Neuronal stem cell (in vitro differentiated cells): Measurements from ENCODE around the gene IL19. TPM values are rescaled to one million over a fixed set of nuclear protein-coding genes. Genes with fewer than 3 reads are reported as not detected.

Source experiments
- DNase-seq: peaks from one replicate; pipeline ENCODE4 v3.0.0-alpha.2; 2013; ENCODE audit warnings: low spot score
- H2AFZ ChIP-seq: one replicate; pipeline ENCODE4 v1.6.1; 2013; ENCODE audit warnings: mild to moderate bottlenecking, low read length, inconsistent platforms
- H2AK5ac ChIP-seq: 2 replicates; pipeline ENCODE4 v1.6.1; 2013; ENCODE audit warnings: low read depth, mild to moderate bottlenecking, inconsistent platforms, low read length, moderate library complexity, mixed read lengths
- H2BK120ac ChIP-seq: 2 replicates; pipeline ENCODE4 v1.6.1; 2013; ENCODE audit warnings: low read depth, mild to moderate bottlenecking, inconsistent platforms, low read length, moderate library complexity, mixed read lengths
- H2BK12ac ChIP-seq: one replicate; pipeline ENCODE4 v1.6.1; 2013; ENCODE audit warnings: low read length, inconsistent platforms
- H2BK15ac ChIP-seq: 2 replicates; pipeline ENCODE4 v1.6.1; 2013; ENCODE audit warnings: mild to moderate bottlenecking, low read length, inconsistent platforms, mixed read lengths
- H2BK5ac ChIP-seq: one replicate; pipeline ENCODE4 v1.6.1; 2013; ENCODE audit warnings: inconsistent platforms, mild to moderate bottlenecking, low read length, moderate library complexity
- H3K14ac ChIP-seq: one replicate; pipeline ENCODE4 v1.6.1; 2013; ENCODE audit warnings: low read length, inconsistent platforms
- H3K18ac ChIP-seq: 2 replicates; pipeline ENCODE4 v1.6.1; 2013; ENCODE audit warnings: low read length, inconsistent platforms
- H3K23ac ChIP-seq: 2 replicates; pipeline ENCODE4 v1.6.1; 2013; ENCODE audit warnings: low read depth, mild to moderate bottlenecking, mixed read lengths, low read length, inconsistent platforms; ENCODE audit not compliant: poor library complexity
- H3K27ac ChIP-seq: replicated peaks from 3 replicates; pipeline ENCODE4 v1.5.1; 2013; ENCODE audit warnings: low read length, inconsistent platforms
- H3K27me3 ChIP-seq, 3 experiments: 2 replicates each; pipeline ENCODE4 v1.6.1; 2013; ENCODE audit warnings: low read length in 3 of 3, mild to moderate bottlenecking in 2 of 3, inconsistent platforms in 1 of 3, low read depth in 1 of 3, mixed read lengths in 1 of 3, moderate library complexity in 1 of 3; ENCODE audit not compliant: control insufficient read depth in 3 of 3, insufficient read depth in 3 of 3
- H3K36me3 ChIP-seq, 2 donors: replicated peaks in 1 of 2; 2 replicates each; pipeline ENCODE4 v1.6.1; 2013; ENCODE audit warnings: low read length in 2 of 2; ENCODE audit not compliant: control insufficient read depth in 2 of 2, insufficient read depth in 2 of 2
- H3K4ac ChIP-seq: 2 replicates; pipeline ENCODE4 v1.6.1; 2013; ENCODE audit warnings: inconsistent platforms, mild to moderate bottlenecking, low read length, moderate library complexity
- H3K4me1 ChIP-seq, 2 donors: 1 replicate in 1 of 2; 2 replicates in 1 of 2; pipeline ENCODE4 v1.6.1; 2013; ENCODE audit warnings: low read length in 2 of 2, low read depth in 1 of 2; ENCODE audit not compliant: control insufficient read depth in 2 of 2, insufficient read depth in 1 of 2
- H3K4me2 ChIP-seq: one replicate; pipeline ENCODE4 v1.6.1; 2013; ENCODE audit warnings: mild to moderate bottlenecking, low read length, inconsistent platforms; ENCODE audit not compliant: insufficient read depth, poor library complexity, severe bottlenecking
- H3K4me3 ChIP-seq, 2 donors: 2 replicates each; pipeline ENCODE4 v1.5.1; 2013; ENCODE audit warnings: low read length in 2 of 2, mild to moderate bottlenecking in 2 of 2, inconsistent platforms in 1 of 2, moderate library complexity in 1 of 2
- H3K79me1 ChIP-seq: one replicate; pipeline ENCODE4 v1.6.1; 2013; ENCODE audit warnings: low read depth, mild to moderate bottlenecking, inconsistent platforms, low read length, moderate library complexity
- H3K9ac ChIP-seq: one replicate; pipeline ENCODE4 v1.6.1; 2013; ENCODE audit warnings: mild to moderate bottlenecking, low read depth, low read length, inconsistent platforms; ENCODE audit not compliant: poor library complexity
- H3K9me3 ChIP-seq, 2 donors: replicated peaks in 1 of 2; 2 replicates each; pipeline versions ENCODE3 to v1.6.1; 2013; ENCODE audit warnings: low read length in 2 of 2, mild to moderate bottlenecking in 2 of 2, inconsistent platforms in 1 of 2, low read depth in 1 of 2, mixed read lengths in 1 of 2, moderate library complexity in 1 of 2; ENCODE audit not compliant: control insufficient read depth in 2 of 2, insufficient read depth in 1 of 2
- H4K8ac ChIP-seq: one replicate; pipeline ENCODE4 v1.6.1; 2013; ENCODE audit warnings: low read depth, mild to moderate bottlenecking, inconsistent platforms, low read length, moderate library complexity
- H4K91ac ChIP-seq: one replicate; pipeline ENCODE4 v1.6.1; 2013; ENCODE audit warnings: low read length, low read depth, mild to moderate bottlenecking, inconsistent platforms; ENCODE audit not compliant: poor library complexity
- WGBS, 2 donors: extraction: QIAGEN DNeasy Blood & Tissue Kit; methylation state at CpG; one replicate each; pipeline ENCODE4 v1.1.7; 2013; ENCODE audit warnings: missing lambda C conversion rate in 2 of 2, mixed read lengths in 1 of 2; ENCODE audit not compliant: insufficient read length in 2 of 2, insufficient replicate concordance in 1 of 2; ENCODE audit errors: extremely low coverage in 2 of 2; 5-methylcytosine and 5-hydroxymethylcytosine counted together
- small RNA-seq: library from polyadenylated mRNA; stranded (forward); fragments of <200 nt; extraction: miRNeasy Mini kit (QIAGEN cat#:217004); gene quantifications from one replicate; pipeline ENCODE3, GENCODE V24; 2013; ENCODE audit not compliant: insufficient read depth

Gene IL19

DNA sequence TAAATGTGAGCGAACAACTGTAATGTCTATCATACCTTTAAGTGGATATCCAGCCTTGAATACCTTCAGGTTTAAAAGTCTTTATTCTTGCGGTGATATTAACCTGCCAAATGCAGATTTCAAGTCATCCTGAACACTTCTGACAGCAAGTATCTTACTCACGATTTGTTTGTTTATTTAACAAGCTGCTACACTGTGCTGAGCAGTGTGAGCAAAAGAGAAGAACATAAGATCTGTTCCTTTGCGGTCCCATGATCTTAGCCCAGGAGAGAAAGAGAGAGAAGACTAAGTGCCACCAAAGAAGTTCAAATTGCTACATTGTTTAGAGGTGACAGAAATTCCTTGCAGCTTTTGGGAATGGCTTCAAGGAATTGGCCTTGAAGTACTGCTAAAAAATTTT, 117.1 kb downstream of the IL19 start:
- DNase-seq = no peak
- no peaks in the 10 kb centered on the region for H3K4me1 ChIP-seq
- no peak overlapping the region for H3K23ac ChIP-seq
- no CpG with 5 or more reads among the region's 4 CpGs for WGBS, 2 donors
- H3K9me3 ChIP-seq = no peaks in the 10 kb centered on the region
- H3K36me3 ChIP-seq = no peaks in the 10 kb centered on the region
- H2BK15ac ChIP-seq = no peak overlapping the region
- no peak overlapping the region for H3K27ac ChIP-seq
- H3K18ac ChIP-seq = no peak overlapping the region
- H3K14ac ChIP-seq = no peak overlapping the region
- no peak overlapping the region for H3K4me2 ChIP-seq
- H2BK12ac ChIP-seq = no peak overlapping the region
- H3K4ac ChIP-seq = no peak overlapping the region
- H3K9ac ChIP-seq = no peak overlapping the region
- no peak overlapping the region for H2BK120ac ChIP-seq
- H2AK5ac ChIP-seq = no peak overlapping the region
- no peak overlapping the region for H4K91ac ChIP-seq
- H4K8ac ChIP-seq = no peak overlapping the region
- H2BK5ac ChIP-seq = no peak overlapping the region
- peaks cover 0 to 5% (median 0%) of the 10 kb centered on the region in 3 experiments for H3K27me3 ChIP-seq
- no peak overlapping the region for H2AFZ ChIP-seq
- H3K79me1 ChIP-seq = no peaks in the 10 kb centered on the region
- no peak overlapping the region for H3K4me3 ChIP-seq

DNA sequence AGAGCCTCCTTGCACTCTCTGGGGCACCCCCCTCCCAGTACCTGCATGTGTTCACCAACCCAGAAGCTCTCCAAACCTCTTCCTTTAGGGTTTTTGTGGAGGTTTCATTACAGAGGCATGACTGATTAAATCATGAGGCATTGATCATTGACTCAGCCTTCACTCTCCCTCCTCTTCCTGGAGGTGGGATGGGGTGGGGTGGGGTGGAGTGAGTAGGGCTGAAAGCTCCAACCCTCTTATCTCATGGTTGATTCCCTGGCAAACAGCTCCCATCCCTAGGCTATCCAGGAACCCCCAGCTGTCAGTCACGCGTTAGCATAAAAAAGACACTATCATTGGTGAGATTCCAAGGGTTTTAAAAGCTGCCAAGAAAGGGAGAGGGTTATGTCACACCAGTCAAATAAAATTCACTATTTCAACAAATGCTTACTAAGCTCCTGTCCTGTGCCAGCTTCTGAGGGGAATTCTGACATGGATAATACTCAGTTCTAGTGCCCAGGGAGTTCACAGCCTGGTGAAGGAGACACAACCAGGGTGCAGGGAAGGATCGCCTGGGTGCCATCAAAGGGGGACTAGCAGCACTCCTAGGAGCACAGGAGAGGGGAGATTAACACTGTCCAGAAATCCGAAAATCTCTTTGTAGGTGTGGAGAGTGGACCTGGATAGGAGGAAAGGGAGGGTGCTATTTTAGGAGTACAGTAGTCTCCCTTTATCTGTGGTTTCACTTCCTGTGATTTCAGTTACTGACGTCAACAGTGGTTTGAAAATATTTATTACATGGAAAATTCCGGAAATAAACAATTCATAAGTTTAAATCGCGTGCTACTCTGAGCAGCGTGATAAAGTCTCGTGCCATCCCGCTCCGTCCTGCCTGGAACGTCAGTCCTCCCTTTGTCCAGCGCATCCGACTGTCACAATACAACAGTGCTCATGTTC, 119.8 kb downstream of the IL19 start:
- Histone ChIP-seq H2AK5ac (no peak overlapping the region), H3K4me3 (no peak overlapping the region), H2BK120ac (no peak overlapping the region), H3K18ac (no peak overlapping the region), H3K14ac (no peak overlapping the region), H3K27ac (no peak overlapping the region), H4K91ac (no peak overlapping the region), H3K4me2 (no peak overlapping the region), H3K23ac (no peak overlapping the region), H3K4me1 (no peaks in the 10 kb centered on the region), H4K8ac (no peak overlapping the region), H3K9me3 (no peaks in the 10 kb centered on the region), H2AFZ (no peak overlapping the region), H3K36me3 (no peaks in the 10 kb centered on the region), H2BK12ac (no peak overlapping the region), H3K27me3 (peaks cover 0 to 15% (median 0%) of the 10 kb centered on the region in 3 experiments), H3K4ac (no peak overlapping the region), H3K79me1 (no peaks in the 10 kb centered on the region), H3K9ac (no peak overlapping the region), H2BK5ac (no peak overlapping the region), H2BK15ac (no peak overlapping the region)
- no peak for DNase-seq
- no CpG with 5 or more reads among the region's 15 CpGs for WGBS, 2 donors

DNA sequence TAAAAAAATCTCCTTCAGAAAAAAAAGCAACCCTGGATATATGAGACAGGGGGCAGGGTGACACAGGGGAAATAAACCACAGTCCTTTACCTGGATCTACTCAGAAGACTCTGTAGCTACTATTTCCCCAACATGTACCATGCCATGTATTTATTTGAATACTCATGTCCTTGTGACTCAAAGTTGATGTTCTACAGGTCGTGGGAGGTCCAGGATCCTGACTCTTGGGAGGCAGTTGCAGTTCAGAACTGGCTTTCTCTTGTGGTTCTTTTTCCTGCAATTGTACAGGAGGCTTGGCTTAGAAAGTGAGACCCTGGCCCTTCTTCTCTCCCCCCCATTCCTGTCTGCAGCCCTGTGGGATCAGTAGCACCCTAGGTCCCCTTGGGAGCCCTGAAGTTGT, 120.8 kb downstream of the IL19 start:
- peaks cover 0 to 15% (median 0%) of the 10 kb centered on the region in 3 experiments for H3K27me3 ChIP-seq
- no peak overlapping the region for H2BK5ac ChIP-seq
- H2AFZ ChIP-seq = no peak overlapping the region
- H2BK15ac ChIP-seq = no peak overlapping the region
- H4K8ac ChIP-seq = no peak overlapping the region
- no peak overlapping the region for H3K27ac ChIP-seq
- no peak overlapping the region for H4K91ac ChIP-seq
- H3K9me3 ChIP-seq = no peaks in the 10 kb centered on the region
- H3K23ac ChIP-seq = no peak overlapping the region
- no peak overlapping the region for H3K4ac ChIP-seq
- no peaks in the 10 kb centered on the region for H3K79me1 ChIP-seq
- no peak overlapping the region for H3K18ac ChIP-seq
- no peak overlapping the region for H3K9ac ChIP-seq
- H3K36me3 ChIP-seq = no peaks in the 10 kb centered on the region
- H2AK5ac ChIP-seq = no peak overlapping the region
- H3K4me3 ChIP-seq = no peak overlapping the region
- H3K14ac ChIP-seq = no peak overlapping the region
- no peaks in the 10 kb centered on the region for H3K4me1 ChIP-seq
- no peak overlapping the region for H3K4me2 ChIP-seq
- no CpG with 5 or more reads among the region's 1 CpG for WGBS, 2 donors
- H2BK12ac ChIP-seq = no peak overlapping the region
- H2BK120ac ChIP-seq = no peak overlapping the region
- DNase-seq = no peak

Small RNA genes lying within 50 kb of the gene (small RNA-seq; reads per million reads assigned to genes)
- gene RF00019 = not detected
